Effector CD8-positive, alpha-beta T cell (primary cell): ENCODE measurements around the gene BARHL1.

ENCODE experiments used
- DNase-seq: peaks from one replicate; lab custom pipeline; 2025; lab: John Stamatoyannopoulos, UW

BARHL1 gene

GRCh38 chr9:132587592-132587955, 5.2 kb downstream of the BARHL1 start:
- DNase-seq = no peak

DNA sequence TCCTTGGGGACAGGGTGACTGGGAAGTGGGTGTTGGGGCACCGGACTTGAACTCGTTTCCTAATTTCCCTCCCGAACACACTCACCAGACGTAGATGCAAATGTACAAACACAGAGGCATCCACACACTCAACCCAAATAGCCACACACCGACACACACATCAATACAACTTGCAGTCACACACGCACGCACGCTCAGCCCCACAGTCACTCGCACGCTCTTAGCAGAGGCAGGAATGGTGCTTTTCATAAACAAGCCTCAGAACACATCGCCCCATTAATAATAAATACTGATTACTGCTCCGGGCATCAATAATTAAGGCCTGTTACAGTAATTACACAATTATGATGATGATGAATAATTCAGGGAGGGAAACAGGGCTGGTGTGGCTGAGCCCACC, 5.7 kb downstream of the BARHL1 start:
- DNase-seq = no peak

DNA sequence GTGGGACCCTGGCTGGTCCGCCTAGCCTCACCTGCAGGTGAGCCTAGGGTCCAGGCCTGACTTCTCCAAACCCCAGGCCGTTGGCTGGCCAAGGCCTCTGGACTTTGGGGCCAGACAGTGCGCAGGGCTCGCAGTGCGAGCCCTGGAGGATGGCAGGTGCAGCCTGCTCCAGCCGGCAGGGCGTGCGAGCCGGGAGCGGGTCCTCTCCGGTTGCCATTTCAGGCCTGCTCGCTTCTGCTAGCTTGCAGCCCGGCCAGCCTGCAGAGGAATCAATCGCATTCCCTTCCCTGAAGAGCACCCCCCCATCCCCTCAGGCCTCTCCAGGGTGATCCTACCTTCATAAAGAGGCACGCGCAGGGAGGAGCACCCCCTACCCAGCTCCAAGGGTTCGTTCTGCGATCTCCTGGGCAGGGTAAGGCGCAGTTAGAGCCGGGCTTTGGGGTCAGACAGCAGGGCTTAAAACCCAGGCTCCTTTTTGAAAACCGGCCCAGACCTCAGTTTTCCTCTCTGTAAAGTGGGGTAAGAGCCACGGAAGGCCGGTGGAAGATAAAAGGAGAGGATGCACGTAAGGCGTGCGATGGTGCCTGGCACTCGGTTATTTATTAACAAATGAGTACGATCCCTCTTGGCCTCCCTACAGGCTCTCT, 6.2 kb downstream of the BARHL1 start:
- no peak for DNase-seq

- no peak for DNase-seq
Measured at GRCh38 chr9:132589148-132590036, 7.0 kb downstream of the BARHL1 start.

GRCh38 chr9:132590037-132590317, 7.6 kb downstream of the BARHL1 start:
- no peak for DNase-seq

DNA sequence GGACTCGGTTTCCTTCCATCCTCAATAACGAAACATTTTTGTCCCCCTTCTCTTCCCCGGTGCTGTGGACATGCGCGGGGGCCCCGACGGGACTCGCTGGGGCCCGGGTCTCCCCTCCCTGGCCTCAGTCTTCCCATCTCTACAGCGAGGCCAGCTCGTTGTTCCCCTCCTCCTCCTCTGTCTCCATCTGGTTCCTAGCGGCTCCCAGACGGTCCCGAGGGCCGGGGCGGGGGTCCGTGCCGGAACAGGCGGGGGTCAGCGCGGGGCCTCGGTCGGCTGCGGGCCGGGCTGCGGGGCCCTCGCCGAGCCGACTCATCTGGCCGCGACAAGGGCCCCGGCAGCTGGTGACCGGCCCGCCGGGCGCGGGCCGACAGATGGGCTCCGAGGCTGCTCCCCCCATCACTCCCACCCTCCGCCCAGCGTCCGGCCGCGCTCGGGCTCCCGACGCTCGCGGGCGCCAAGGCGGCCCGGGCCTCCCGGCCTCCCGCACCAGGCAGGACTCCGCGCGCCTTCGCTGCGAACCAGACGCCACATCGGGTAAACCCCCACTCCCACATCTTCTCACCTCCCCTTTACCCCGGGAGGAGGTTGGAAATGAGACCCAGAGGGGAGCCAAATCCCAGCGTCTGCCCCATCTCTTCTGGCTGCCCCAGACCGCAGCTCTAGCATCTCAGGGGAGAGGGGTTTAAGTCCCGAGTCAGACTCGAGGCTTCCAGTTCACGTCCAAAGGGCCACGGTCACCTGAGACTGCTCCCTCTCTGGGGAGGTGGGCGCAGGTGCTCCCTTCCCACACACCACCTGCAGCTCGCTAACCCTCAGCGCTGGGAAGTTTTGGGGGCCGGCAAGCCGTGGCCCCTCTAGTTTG, 8.1 kb downstream of the BARHL1 start:
- DNase-seq = no peak

DNA sequence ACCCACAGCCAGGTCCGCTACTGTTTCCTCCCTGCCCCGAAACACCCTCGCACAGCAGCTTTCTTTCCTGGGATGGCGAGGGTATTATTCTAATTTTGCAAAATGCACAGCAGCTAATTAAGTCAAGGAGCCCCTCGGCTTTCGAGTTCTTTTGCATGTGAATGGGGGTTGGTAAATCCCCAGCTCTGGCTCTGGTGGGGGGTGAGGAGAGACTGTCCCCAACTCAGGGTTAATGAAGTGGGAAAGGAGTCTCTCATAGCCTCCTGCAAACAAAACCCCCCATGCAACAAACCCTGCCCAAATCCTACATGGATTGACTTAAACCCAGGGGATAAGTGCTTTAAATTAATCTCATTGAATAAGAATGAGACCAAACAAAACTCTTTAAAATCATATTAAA, 8.8 kb downstream of the BARHL1 start:
- DNase-seq = no peak

- DNase-seq = no peak
Measured at GRCh38 chr9:132591751-132592314, 9.4 kb downstream of the BARHL1 start.

DNA sequence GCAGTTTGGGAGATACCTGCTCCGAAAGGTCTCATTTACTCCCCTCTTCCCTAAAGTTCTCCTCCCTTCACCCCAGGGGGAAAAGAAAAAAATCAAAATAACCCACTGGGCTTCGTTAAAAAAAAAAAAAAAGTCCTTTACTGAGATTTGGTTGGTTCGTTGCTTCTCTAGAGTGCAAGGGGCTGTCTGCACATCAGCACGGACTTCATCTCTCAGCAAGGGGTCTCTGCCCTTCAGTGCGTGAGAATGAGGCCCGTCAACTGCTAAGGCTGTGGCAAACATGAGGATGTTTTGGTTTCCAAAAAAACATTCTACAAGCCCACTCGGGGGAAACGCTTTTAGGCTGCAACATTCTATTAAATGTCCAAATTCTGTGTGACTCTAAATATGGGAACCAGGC, 10.0 kb downstream of the BARHL1 start:
- DNase-seq = no peak

DNA sequence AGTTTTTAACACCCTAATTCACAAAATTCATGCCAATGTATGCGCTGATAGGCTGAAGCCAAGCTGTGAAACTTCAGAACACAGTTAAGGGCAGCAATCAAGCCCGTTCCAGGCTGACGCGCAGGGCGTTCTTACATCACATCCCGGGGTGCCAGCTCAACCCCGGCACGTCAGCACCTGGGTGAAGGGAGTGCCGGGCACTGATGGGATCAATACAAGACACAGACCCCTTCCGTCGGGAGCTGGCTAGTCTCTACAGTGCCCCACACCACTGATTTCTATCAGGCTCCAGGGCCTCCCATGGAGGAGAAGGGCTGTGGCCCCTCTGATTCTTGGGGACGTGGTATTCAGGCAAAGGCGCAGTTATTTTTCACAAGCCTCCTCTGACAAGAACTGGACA, 12.0 kb downstream of the BARHL1 start:
- DNase-seq = no peak

- DNase-seq = no peak
Measured at GRCh38 chr9:132595319-132595718, 12.9 kb downstream of the BARHL1 start.

DNA sequence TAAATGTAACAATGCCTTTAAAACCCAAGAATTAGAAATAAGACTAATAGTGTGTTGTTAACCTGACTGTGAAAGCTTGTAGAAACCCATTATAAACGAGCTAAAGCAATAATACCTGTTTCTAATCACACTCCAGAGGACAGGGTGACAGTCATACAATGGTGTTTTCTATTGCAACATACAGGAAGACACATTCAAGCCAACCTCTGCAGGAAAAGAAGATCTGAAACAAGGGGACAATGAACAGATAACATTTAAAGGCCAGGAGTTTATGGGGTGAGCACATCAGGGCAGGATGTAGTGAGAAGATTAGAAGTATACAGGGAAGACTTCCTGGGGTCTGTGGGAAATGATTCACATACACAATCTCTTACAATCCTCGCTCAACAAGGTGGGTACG, 13.8 kb downstream of the BARHL1 start:
- DNase-seq = no peak

DNA sequence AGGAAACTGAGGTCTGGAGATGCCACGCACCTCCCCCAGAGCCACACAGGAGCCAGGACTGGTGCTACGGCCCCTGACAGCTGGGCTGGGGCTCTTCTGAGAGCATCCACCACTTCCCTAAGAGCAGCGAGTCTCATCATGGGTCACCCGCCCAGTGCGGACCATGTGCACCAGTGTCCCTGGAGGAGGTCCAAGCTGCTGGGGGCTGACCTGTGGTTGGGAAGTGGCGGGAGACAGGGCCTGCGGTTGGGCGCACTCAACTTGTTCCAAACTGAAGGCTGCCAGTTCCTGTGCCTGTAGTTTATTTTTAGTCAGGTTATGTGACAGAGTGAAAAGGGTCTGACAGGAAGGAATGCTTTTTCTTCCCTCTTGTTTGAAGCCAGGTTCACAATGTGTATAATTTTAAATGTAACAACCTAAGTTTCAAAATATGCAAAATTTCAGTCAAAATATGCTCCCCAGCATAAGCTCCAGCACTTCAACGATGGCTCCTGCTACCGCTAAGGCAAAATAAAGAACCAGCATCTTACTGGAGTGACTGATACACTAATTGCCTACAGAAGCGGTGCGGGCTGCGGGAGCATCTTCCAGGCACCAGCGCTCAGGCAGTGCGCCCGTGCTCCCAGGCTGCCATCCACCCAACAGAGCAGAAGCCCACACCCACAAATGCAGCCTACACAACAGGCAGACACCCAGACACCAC, 14.8 kb downstream of the BARHL1 start:
- DNase-seq = no peak

GRCh38 chr9:132600326-132600984, 18.0 kb downstream of the BARHL1 start:
- no peak for DNase-seq

DNA sequence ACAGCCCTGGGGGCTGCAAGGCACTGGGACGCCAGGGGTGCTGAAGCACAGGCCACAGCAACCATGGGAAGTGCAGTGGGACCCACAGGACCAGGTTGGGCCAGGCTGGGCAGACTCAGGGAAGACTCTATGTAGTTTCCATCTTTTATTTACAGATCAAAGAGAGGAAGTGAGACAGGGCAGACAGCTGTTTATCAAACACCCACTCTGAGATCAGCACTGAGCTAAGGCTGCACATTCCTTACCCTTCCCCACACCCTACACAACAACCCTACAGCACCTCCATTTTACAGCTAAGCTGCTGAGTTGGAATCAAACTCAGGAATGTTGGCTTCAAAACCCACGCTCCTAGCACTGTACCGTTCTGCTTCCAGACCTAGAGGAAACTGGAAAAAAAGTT, 19.8 kb downstream of the BARHL1 start:
- no peak for DNase-seq

GRCh38 chr9:132605387-132605786, 23.0 kb downstream of the BARHL1 start:
- DNase-seq = no peak

GRCh38 chr9:132606066-132606465, 23.7 kb downstream of the BARHL1 start:
- DNase-seq = no peak

DNA sequence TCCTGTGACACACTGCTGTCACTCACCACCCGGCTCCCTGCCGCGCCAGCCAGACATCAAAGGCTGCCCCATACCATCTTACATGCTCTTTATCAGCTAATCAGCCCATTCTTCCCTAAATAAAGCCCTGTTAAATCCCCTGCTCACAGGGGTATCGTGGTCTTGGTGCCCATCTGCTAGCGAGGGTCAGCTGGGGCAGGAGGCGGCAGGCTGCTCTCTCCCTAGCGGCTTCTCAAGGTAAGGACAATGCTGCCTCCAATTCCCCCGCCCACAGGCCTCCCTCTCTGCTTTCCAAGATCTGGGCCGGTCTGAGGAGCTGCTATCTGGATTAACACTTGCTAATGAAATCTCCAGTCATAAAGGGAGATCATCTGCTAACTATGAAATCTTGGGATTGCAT, 26.8 kb downstream of the BARHL1 start:
- no peak for DNase-seq

DNA sequence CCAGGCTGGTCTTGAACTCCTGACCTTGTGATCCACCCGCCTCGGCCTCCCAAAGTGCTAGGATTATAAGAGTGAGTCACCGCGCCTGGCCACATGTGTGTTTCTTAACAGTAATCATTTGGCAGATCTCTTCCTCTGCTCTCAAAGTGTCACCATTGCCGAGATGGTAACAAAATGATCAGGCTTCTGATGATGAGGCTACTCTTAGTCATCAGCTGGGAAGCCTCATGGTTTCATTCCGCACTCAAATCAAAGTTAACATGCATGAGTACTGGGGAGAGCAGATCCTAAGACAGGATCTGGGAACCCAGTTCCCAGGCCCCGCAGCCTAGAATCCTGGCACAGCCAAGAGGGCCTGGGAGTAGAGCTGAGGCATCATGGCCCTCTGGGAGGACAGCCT, 27.4 kb downstream of the BARHL1 start:
- DNase-seq = no peak

DNA sequence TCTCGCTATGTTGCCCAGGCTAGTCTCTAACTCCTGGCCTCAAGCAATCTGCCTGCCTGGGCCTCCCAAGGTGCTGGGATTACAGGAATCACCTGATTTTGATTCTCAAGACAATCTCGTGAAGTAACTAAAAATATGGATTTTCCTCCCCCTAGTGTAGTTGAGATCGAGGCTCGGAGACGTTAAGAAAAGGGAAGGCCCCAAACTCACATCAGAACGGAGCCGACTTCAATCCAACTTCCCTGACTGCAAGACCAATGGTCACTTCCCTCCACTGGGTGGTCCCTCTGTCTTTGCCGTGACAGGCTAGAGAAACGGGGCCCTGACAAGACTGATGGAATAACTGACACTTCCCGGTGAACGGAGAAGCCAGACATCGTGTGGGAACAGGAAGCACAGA, 28.3 kb downstream of the BARHL1 start:
- DNase-seq = no peak

GRCh38 chr9:132614324-132614723, 31.9 kb downstream of the BARHL1 start:
- DNase-seq = no peak
